Activated CD4-positive, CD25-positive, alpha-beta regulatory T cell (primary cell): ENCODE results near the gene NCLN.
"Not testable (repeated sequence)": the region's sequence is repeated elsewhere in the genome, so short reads cannot be mapped to it uniquely, and the experiment has no call there.

Experiments used
- DNase-seq, 4 experiments: peaks; one replicate each; lab custom pipeline; 2025; lab: John Stamatoyannopoulos, UW

The NCLN gene

GRCh38 chr19:3154957-3155736 lies 30.6 kb upstream of the NCLN start:
- peak in 3 of 4 experiments; percentile 38 to 40 (median 38) for DNase-seq

- no peak for DNase-seq
Measured at GRCh38 chr19:3157096-3157845, 28.5 kb upstream of the NCLN start.

- DNase-seq: no peak
Measured at GRCh38 chr19:3159565-3159964, 26.2 kb upstream of the NCLN start.

GRCh38 chr19:3160219-3160618 lies 25.5 kb upstream of the NCLN start:
- DNase-seq: no peak

- DNase-seq: no peak
Measured at GRCh38 chr19:3161453-3161852, 24.3 kb upstream of the NCLN start.

GRCh38 chr19:3162418-3163229 lies 23.1 kb upstream of the NCLN start:
- DNase-seq: no peak

- DNase-seq: peak; percentile 41 to 59 (median 46)
Measured at GRCh38 chr19:3163230-3163886, 22.4 kb upstream of the NCLN start.

- no peak for DNase-seq
Measured at GRCh38 chr19:3163943-3164342, 21.8 kb upstream of the NCLN start.

GRCh38 chr19:3167533-3168272 lies 18.0 kb upstream of the NCLN start:
- DNase-seq: no peak

GRCh38 chr19:3171894-3172672 lies 13.6 kb upstream of the NCLN start:
- DNase-seq: no peak

- DNase-seq: not testable (repeated sequence)
Measured at GRCh38 chr19:3172673-3173000, 13.1 kb upstream of the NCLN start.

- no peak for DNase-seq
Measured at GRCh38 chr19:3175781-3176714, 9.7 kb upstream of the NCLN start.

- peak; percentile 36 to 63 (median 44) for DNase-seq
Measured at GRCh38 chr19:3176715-3177501, 8.8 kb upstream of the NCLN start.

- peak in 3 of 4 experiments; percentile 33 to 75 (median 62) for DNase-seq
Measured at GRCh38 chr19:3178377-3178972, 7.3 kb upstream of the NCLN start, which contains the start of gene S1PR4. Gene S1PR4 (plus strand): TSS chr19:3178769. CDS start chr19:3178793, 24 bp downstream.

- DNase-seq: no peak
Measured at GRCh38 chr19:3178973-3179738, 6.6 kb upstream of the NCLN start.

GRCh38 chr19:3179739-3180293 lies 5.9 kb upstream of the NCLN start:
- DNase-seq: no peak
